HepG2 (cell line): Measurements from ENCODE around the gene MYCBP2. TPM values are rescaled to one million over a fixed set of nuclear protein-coding genes. Genes with fewer than 3 reads are reported as not detected.
A peak's percentile ranks its signal among the peaks of the same experiment; 100 is the strongest.

Experiments used
- ARNT ChIP-seq: fragments of 450-650 bp; IDR thresholded peaks from 2 replicates; pipeline ENCODE4 v1.6.1; 2017
- ASH2L ChIP-seq: fragments of 300-600, 200-600 bp; sonication (generic); IDR thresholded peaks from 2 replicates; pipeline ENCODE4 v1.7.0; 2017; ENCODE audit warnings: low read depth, mild to moderate bottlenecking, moderate library complexity, mixed read lengths, low read length; ENCODE audit not compliant: insufficient read length
- ATRX ChIP-seq: sonication (generic); formaldehyde crosslinking; IDR thresholded peaks from 2 replicates; pipeline ENCODE4 v1.4.0; 2020; ENCODE audit warnings: missing genetic modification reagents, borderline replicate concordance
- KDM1A ChIP-seq: IDR thresholded peaks from 2 replicates; pipeline ENCODE4 v1.6.1; 2016; ENCODE audit warnings: missing compliant biosample characterization
- KLF12 ChIP-seq: sonication (generic); formaldehyde crosslinking; IDR thresholded peaks from 2 replicates; pipeline ENCODE4 v1.4.0; 2020; ENCODE audit warnings: missing genetic modification reagents, borderline replicate concordance
- MTF2 ChIP-seq: sonication (generic); formaldehyde crosslinking; IDR thresholded peaks from 2 replicates; pipeline ENCODE4 v1.5.0; 2020; ENCODE audit warnings: missing genetic modification reagents, borderline replicate concordance
- RBFOX2 ChIP-seq: fragments of 200-400 bp; formaldehyde crosslinking; IDR thresholded peaks from 2 replicates; pipeline ENCODE4 v1.6.1; 2017; ENCODE audit warnings: low read depth, mild to moderate bottlenecking, low read length
- REL ChIP-seq: sonication (generic); formaldehyde crosslinking; conservative IDR thresholded peaks from 2 replicates; pipeline ENCODE4 v1.8.0; 2022; ENCODE audit warnings: mild to moderate bottlenecking, missing genetic modification reagents, moderate library complexity
- polyA plus RNA-seq, 8 experiments: library from polyadenylated mRNA; depleted of rRNA in 3 of 8; stranded (reverse) in 7 of 8; unstranded in 1 of 8; fragments of >200 nt; fragmentation: Illumina TruSeq in 4 of 8; extraction: Trizol in 4 of 8; gene quantifications; 2 replicates each; pipeline versions ENCODE4 v1.2.1 to v1.2.3, GENCODE V29; 2011 to 2016; ENCODE audit warnings: low read depth in 4 of 8, missing spikeins in 1 of 8, mixed read lengths in 1 of 8; ENCODE audit not compliant: insufficient read depth in 1 of 8
- total RNA-seq, 5 experiments: library from RNA; depleted of rRNA; stranded (reverse); fragments of >200 nt; fragmentation: Illumina TruSeq; extraction: Trizol; gene quantifications; 2 replicates each; pipeline ENCODE4 v1.2.3, GENCODE V29; 2016; ENCODE audit warnings: low read depth in 1 of 5
- TF ChIP-seq, protein P1 (sequence below): sonication (generic); formaldehyde crosslinking; IDR thresholded peaks from 2 replicates; pipeline ENCODE4 v1.9.0; 2021; ENCODE audit warnings: missing genetic modification reagents, mild to moderate bottlenecking, borderline replicate concordance
- TF ChIP-seq, protein P2 (sequence below): sonication (generic); formaldehyde crosslinking; IDR thresholded peaks from 2 replicates; pipeline ENCODE4 v1.5.0; 2020; ENCODE audit warnings: missing genetic modification reagents
- TF ChIP-seq, protein P3 (sequence below): sonication (generic); formaldehyde crosslinking; IDR thresholded peaks from 2 replicates; pipeline ENCODE4 v1.5.0; 2020; ENCODE audit warnings: missing genetic modification reagents
- TF ChIP-seq, protein P4 (sequence below): sonication (generic); formaldehyde crosslinking; IDR thresholded peaks from 2 replicates; pipeline ENCODE4 v1.8.0; 2022; ENCODE audit warnings: missing genetic modification reagents, mild to moderate bottlenecking, borderline replicate concordance
- TF ChIP-seq, protein P5 (sequence below): sonication (generic); formaldehyde crosslinking; IDR thresholded peaks from 2 replicates; pipeline ENCODE4 v1.4.0; 2020; ENCODE audit warnings: mild to moderate bottlenecking, missing genetic modification reagents
- TF ChIP-seq, protein P6 (sequence below): sonication (generic); formaldehyde crosslinking; IDR thresholded peaks from 2 replicates; pipeline ENCODE4 v1.4.0; 2020; ENCODE audit warnings: missing genetic modification reagents, borderline replicate concordance
- TF ChIP-seq, protein P7 (sequence below): sonication (generic); formaldehyde crosslinking; IDR thresholded peaks from 2 replicates; pipeline ENCODE4 v1.9.0; 2021; ENCODE audit warnings: missing genetic modification reagents, borderline replicate concordance

MYCBP2 gene
- total and polyA plus RNA-seq, 2 of the 13 experiments (the other 11 are each of a cell fraction or from before 2014, with no cell fraction given) = 16.3 to 35.3 TPM

DNA sequence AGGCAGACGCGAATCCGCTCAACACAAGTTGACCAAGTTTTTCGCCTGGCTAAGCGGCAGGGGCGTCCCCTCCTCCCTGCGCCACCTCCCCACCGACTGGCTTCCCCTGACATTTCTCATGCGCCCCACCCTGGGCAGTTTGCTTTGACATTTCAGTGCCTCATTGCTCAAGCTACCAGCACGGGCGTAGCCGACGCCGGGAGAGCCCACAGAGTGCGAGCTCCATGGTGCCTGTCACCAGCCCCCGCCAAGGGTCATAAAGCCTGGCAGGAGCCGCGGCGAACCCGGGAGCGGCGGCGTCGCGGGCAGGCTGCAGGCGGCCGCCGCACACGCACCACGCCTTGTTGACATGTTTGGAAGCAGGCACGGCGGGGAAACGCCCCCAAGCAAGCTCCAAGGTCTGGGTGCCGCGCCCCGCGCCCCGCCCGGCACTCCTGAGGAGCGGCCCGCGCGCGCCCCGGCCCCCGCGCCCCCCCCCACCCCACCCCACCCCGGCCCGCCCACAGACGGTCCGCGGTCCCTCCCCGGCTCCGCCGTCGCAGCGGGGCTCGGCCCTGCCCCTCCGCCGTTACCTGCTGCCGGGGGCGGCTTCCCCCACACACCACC lies 300.5 kb downstream of the MYCBP2 start (continued):
- TF ChIP-seq, protein P1, sequence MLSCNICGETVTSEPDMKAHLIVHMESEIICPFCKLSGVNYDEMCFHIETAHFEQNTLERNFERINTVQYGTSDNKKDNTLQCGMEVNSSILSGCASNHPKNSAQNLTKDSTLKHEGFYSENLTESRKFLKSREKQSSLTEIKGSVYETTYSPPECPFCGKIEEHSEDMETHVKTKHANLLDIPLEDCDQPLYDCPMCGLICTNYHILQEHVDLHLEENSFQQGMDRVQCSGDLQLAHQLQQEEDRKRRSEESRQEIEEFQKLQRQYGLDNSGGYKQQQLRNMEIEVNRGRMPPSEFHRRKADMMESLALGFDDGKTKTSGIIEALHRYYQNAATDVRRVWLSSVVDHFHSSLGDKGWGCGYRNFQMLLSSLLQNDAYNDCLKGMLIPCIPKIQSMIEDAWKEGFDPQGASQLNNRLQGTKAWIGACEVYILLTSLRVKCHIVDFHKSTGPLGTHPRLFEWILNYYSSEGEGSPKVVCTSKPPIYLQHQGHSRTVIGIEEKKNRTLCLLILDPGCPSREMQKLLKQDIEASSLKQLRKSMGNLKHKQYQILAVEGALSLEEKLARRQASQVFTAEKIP (CRISPR knock-in tag) = no peak
- TF ChIP-seq MTF2 (CRISPR knock-in tag) = no peak
- TF ChIP-seq, protein P2, sequence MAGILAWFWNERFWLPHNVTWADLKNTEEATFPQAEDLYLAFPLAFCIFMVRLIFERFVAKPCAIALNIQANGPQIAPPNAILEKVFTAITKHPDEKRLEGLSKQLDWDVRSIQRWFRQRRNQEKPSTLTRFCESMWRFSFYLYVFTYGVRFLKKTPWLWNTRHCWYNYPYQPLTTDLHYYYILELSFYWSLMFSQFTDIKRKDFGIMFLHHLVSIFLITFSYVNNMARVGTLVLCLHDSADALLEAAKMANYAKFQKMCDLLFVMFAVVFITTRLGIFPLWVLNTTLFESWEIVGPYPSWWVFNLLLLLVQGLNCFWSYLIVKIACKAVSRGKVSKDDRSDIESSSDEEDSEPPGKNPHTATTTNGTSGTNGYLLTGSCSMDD = no peak
- TF ChIP-seq, protein P3, sequence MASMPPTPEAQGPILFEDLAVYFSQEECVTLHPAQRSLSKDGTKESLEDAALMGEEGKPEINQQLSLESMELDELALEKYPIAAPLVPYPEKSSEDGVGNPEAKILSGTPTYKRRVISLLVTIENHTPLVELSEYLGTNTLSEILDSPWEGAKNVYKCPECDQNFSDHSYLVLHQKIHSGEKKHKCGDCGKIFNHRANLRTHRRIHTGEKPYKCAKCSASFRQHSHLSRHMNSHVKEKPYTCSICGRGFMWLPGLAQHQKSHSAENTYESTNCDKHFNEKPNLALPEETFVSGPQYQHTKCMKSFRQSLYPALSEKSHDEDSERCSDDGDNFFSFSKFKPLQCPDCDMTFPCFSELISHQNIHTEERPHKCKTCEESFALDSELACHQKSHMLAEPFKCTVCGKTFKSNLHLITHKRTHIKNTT (CRISPR knock-in tag) = no peak
- TF ChIP-seq RBFOX2 = peak; percentile 12; the same call in 1 of the 2 replicates
- TF ChIP-seq KDM1A (CRISPR knock-in tag) = no peak
- TF ChIP-seq, protein P4, sequence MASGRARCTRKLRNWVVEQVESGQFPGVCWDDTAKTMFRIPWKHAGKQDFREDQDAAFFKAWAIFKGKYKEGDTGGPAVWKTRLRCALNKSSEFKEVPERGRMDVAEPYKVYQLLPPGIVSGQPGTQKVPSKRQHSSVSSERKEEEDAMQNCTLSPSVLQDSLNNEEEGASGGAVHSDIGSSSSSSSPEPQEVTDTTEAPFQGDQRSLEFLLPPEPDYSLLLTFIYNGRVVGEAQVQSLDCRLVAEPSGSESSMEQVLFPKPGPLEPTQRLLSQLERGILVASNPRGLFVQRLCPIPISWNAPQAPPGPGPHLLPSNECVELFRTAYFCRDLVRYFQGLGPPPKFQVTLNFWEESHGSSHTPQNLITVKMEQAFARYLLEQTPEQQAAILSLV = no peak
- no peak for TF ChIP-seq ARNT
- TF ChIP-seq KLF12 = peak; percentile 35; the same call in 1 of the 2 replicates
- TF ChIP-seq REL (CRISPR knock-in tag) = 0 out of 2 replicates have a peak, but pooled peaks have one; percentile 1
- TF ChIP-seq, protein P5, sequence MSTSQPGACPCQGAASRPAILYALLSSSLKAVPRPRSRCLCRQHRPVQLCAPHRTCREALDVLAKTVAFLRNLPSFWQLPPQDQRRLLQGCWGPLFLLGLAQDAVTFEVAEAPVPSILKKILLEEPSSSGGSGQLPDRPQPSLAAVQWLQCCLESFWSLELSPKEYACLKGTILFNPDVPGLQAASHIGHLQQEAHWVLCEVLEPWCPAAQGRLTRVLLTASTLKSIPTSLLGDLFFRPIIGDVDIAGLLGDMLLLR = no peak
- TF ChIP-seq, protein P6, sequence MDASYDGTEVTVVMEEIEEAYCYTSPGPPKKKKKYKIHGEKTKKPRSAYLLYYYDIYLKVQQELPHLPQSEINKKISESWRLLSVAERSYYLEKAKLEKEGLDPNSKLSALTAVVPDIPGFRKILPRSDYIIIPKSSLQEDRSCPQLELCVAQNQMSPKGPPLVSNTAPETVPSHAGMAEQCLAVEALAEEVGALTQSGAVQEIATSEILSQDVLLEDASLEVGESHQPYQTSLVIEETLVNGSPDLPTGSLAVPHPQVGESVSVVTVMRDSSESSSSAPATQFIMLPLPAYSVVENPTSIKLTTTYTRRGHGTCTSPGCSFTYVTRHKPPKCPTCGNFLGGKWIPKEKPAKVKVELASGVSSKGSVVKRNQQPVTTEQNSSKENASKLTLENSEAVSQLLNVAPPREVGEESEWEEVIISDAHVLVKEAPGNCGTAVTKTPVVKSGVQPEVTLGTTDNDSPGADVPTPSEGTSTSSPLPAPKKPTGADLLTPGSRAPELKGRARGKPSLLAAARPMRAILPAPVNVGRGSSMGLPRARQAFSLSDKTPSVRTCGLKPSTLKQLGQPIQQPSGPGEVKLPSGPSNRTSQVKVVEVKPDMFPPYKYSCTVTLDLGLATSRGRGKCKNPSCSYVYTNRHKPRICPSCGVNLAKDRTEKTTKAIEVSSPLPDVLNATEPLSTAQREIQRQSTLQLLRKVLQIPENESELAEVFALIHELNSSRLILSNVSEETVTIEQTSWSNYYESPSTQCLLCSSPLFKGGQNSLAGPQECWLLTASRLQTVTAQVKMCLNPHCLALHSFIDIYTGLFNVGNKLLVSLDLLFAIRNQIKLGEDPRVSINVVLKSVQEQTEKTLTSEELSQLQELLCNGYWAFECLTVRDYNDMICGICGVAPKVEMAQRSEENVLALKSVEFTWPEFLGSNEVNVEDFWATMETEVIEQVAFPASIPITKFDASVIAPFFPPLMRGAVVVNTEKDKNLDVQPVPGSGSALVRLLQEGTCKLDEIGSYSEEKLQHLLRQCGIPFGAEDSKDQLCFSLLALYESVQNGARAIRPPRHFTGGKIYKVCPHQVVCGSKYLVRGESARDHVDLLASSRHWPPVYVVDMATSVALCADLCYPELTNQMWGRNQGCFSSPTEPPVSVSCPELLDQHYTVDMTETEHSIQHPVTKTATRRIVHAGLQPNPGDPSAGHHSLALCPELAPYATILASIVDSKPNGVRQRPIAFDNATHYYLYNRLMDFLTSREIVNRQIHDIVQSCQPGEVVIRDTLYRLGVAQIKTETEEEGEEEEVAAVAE (CRISPR knock-in tag) = no peak
- TF ChIP-seq, protein P7, sequence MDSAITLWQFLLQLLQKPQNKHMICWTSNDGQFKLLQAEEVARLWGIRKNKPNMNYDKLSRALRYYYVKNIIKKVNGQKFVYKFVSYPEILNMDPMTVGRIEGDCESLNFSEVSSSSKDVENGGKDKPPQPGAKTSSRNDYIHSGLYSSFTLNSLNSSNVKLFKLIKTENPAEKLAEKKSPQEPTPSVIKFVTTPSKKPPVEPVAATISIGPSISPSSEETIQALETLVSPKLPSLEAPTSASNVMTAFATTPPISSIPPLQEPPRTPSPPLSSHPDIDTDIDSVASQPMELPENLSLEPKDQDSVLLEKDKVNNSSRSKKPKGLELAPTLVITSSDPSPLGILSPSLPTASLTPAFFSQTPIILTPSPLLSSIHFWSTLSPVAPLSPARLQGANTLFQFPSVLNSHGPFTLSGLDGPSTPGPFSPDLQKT (CRISPR knock-in tag) = no peak
- TF ChIP-seq ASH2L = peak; percentile 31
- no peak for TF ChIP-seq ATRX
